GM12878 (cell line): ENCODE results near the gene MRPL39. TPM values are rescaled to one million over a fixed set of nuclear protein-coding genes. Genes with fewer than 3 reads are reported as not detected.
A peak's percentile ranks its signal among the peaks of the same experiment; 100 is the strongest.

Experiments used
- BCL3 ChIP-seq: IDR thresholded peaks from 2 replicates; pipeline ENCODE4 v1.6.1; 2011; ENCODE audit warnings: borderline replicate concordance, low read depth, mild to moderate bottlenecking, moderate library complexity, low read length; ENCODE audit not compliant: insufficient read depth, poor library complexity, severe bottlenecking
- CBX3 ChIP-seq: fragments of 200-600 bp; sonication (generic); IDR thresholded peaks from 2 replicates; pipeline ENCODE4 v1.6.1; 2016; ENCODE audit warnings: low read depth, borderline replicate concordance
- E2F4 ChIP-seq: IDR thresholded peaks from 2 replicates; pipeline ENCODE4 v1.6.1; 2012; ENCODE audit warnings: low read depth, low read length, improper control_type of control experiment
- IRF5 ChIP-seq: fragments of 450-650 bp; IDR thresholded peaks from 2 replicates; pipeline ENCODE4 v1.6.1; 2017; ENCODE audit warnings: borderline replicate concordance
- MYB ChIP-seq: fragments of 150-350 bp; IDR thresholded peaks from 2 replicates; pipeline ENCODE4 v1.6.1; 2014; ENCODE audit warnings: mild to moderate bottlenecking, low read depth, low read length, borderline replicate concordance
- NFXL1 ChIP-seq: fragments of 450-650 bp; IDR thresholded peaks from 2 replicates; pipeline ENCODE4 v1.6.1; 2017; ENCODE audit warnings: antibody characterized with exemption, mild to moderate bottlenecking, borderline replicate concordance
- NFYA ChIP-seq: IDR thresholded peaks from 2 replicates; pipeline ENCODE4 v1.6.1; 2011; ENCODE audit warnings: low read depth, mild to moderate bottlenecking, low read length, improper control_type of control experiment, borderline replicate concordance
- NRF1 ChIP-seq: conservative IDR thresholded peaks from 2 replicates; pipeline ENCODE4 v1.6.1; 2011; ENCODE audit warnings: mild to moderate bottlenecking, low read depth, low read length, improper control_type of control experiment
- TBL1XR1 ChIP-seq: IDR thresholded peaks from 2 replicates; pipeline ENCODE4 v1.6.1; 2012; ENCODE audit warnings: low read depth, low read length, improper control_type of control experiment
- TCF12 ChIP-seq: IDR thresholded peaks from 2 replicates; pipeline ENCODE4 v1.6.1; 2011; ENCODE audit warnings: low read depth, mild to moderate bottlenecking, low read length
- TCF3 ChIP-seq: IDR thresholded peaks from 2 replicates; pipeline ENCODE4 v1.6.1; 2012; ENCODE audit warnings: low read depth, mild to moderate bottlenecking, low read length, borderline replicate concordance; ENCODE audit not compliant: insufficient read depth
- USF2 ChIP-seq: IDR thresholded peaks from 2 replicates; pipeline ENCODE4 v1.6.1; 2011; ENCODE audit warnings: low read depth, low read length, improper control_type of control experiment, borderline replicate concordance
- WRNIP1 ChIP-seq: IDR thresholded peaks from 2 replicates; pipeline ENCODE4 v1.6.1; 2011; ENCODE audit warnings: low read depth, low read length, improper control_type of control experiment, borderline replicate concordance
- ZBTB4 ChIP-seq: fragments of 450-650 bp; formaldehyde crosslinking; IDR thresholded peaks from 2 replicates; pipeline ENCODE4 v1.4.0; 2022; ENCODE audit warnings: mild to moderate bottlenecking, moderate library complexity
- ZBTB40 ChIP-seq: fragments of 450-650 bp; IDR thresholded peaks from 2 replicates; pipeline ENCODE4 v1.6.1; 2016; ENCODE audit warnings: mild to moderate bottlenecking, moderate library complexity, borderline replicate concordance
- polyA plus RNA-seq, 11 experiments: library from polyadenylated mRNA; depleted of rRNA in 4 of 11; unstranded in 6 of 11; stranded (reverse) in 5 of 11; fragments of >200 nt; fragmentation: Nextera tagmentation in 4 of 11; fragmentation: Illumina TruSeq in 1 of 11; extraction: Ambion mirVana in 4 of 11; extraction: Trizol in 1 of 11; gene quantifications; 1 replicate in 1 of 11; 2 replicates in 10 of 11; pipeline versions ENCODE4 v1.2.1 to v1.2.3, GENCODE V29; 2011 to 2016; ENCODE audit warnings: inconsistent platforms in 2 of 11, missing spikeins in 2 of 11, low read depth in 1 of 11
- total RNA-seq, 4 experiments: library from RNA; depleted of rRNA in 3 of 4; stranded (reverse); fragments of >200 nt in 3 of 4; fragmentation: Illumina TruSeq in 1 of 4; extraction: Trizol in 1 of 4; gene quantifications; 2 replicates each; pipeline versions ENCODE4 v1.2.1 to v1.2.3, GENCODE V29; 2013 to 2021

Gene MRPL39
- total and polyA plus RNA-seq, 10 of the 15 experiments (the other 5 are each of a cell fraction or from before 2014, with no cell fraction given), result 68.8 to 292 (median 120) TPM

- TF ChIP-seq IRF5, result no peak
- TF ChIP-seq ZBTB4 (CRISPR knock-in tag), result no peak
- TF ChIP-seq TBL1XR1, result no peak
- no peak for TF ChIP-seq ZBTB40
- TF ChIP-seq CBX3, result no peak
- no peak for TF ChIP-seq WRNIP1
- peak; percentile 54 for TF ChIP-seq BCL3
- no peak for TF ChIP-seq USF2
- no peak for TF ChIP-seq NFXL1
- peak; percentile 69; the same call in 1 of the 2 replicates for TF ChIP-seq TCF3
- no peak for TF ChIP-seq MYB
- TF ChIP-seq TCF12, result no peak
- no peak for TF ChIP-seq E2F4
- no peak for TF ChIP-seq NFYA
- no peak for TF ChIP-seq NRF1
Measured at GRCh38 chr21:25573409-25574206, 33.7 kb downstream of the MRPL39 start (continued).
